Chondrocyte (in vitro differentiated cells): ENCODE measurements around the gene KRAS. TPM values are rescaled to one million over a fixed set of nuclear protein-coding genes. Genes with fewer than 3 reads are reported as not detected.

Experiments used
- DNase-seq: peaks from one replicate; pipeline ENCODE4 v3.0.0; 2021; ENCODE audit warnings: mixed read lengths, low spot score
- H3K27ac Mint-ChIP-seq: one replicate; pipeline ENCODE4 v1.8.0; 2021; ENCODE audit warnings: mild to moderate bottlenecking, moderate library complexity, mixed read lengths; ENCODE audit not compliant: unreplicated experiment
- H3K27me3 Mint-ChIP-seq: 2 replicates; pipeline ENCODE4 v1.8.0; 2021; ENCODE audit warnings: low read depth, mixed read lengths
- H3K36me3 Mint-ChIP-seq: 2 replicates; pipeline ENCODE4 v1.8.0; 2021; ENCODE audit warnings: low read depth, mixed read lengths
- H3K4me1 Mint-ChIP-seq: 2 replicates; pipeline ENCODE4 v1.8.0; 2021; ENCODE audit warnings: low read depth, mild to moderate bottlenecking, mixed read lengths
- H3K4me3 Mint-ChIP-seq: one replicate; pipeline ENCODE4 v1.8.0; 2021; ENCODE audit warnings: mild to moderate bottlenecking, moderate library complexity, mixed read lengths; ENCODE audit not compliant: unreplicated experiment
- H3K9me3 Mint-ChIP-seq: 2 replicates; pipeline ENCODE4 v1.8.0; 2021; ENCODE audit warnings: low read depth, mixed read lengths
- CTCF ChIP-seq: fragments of 200-600 bp; sonication (generic); IDR thresholded peaks from 2 replicates; pipeline ENCODE4 v1.5.0; 2021; ENCODE audit warnings: antibody characterized with exemption, mild to moderate bottlenecking, moderate library complexity
- total RNA-seq: library from RNA; stranded (reverse); gene quantifications from 3 replicates; pipeline ENCODE4 v1.2.1, GENCODE V29; 2021

KRAS gene
- total RNA-seq, 1 donor from 2014 or later: 31.7 TPM

GRCh38 chr12:25287610-25288009, 36.9 kb upstream of the KRAS start:
- Mint-ChIP-seq H3K36me3 (no peaks in the 10 kb centered on the region), H3K4me3 (no peak overlapping the region), H3K4me1 (peaks cover 22% of the 10 kb centered on the region), H3K27me3 (no peaks in the 10 kb centered on the region), H3K9me3 (peaks cover 14% of the 10 kb centered on the region), H3K27ac (peak overlapping the region; percentile 15)
- DNase-seq: no peak
- TF ChIP-seq CTCF: no peak

- no peaks in the 10 kb centered on the region for H3K36me3 Mint-ChIP-seq
- DNase-seq: no peak
- H3K4me1 Mint-ChIP-seq: peaks cover 22% of the 10 kb centered on the region
- TF ChIP-seq CTCF: no peak
- no peaks in the 10 kb centered on the region for H3K27me3 Mint-ChIP-seq
- H3K4me3 Mint-ChIP-seq: no peak overlapping the region
- H3K9me3 Mint-ChIP-seq: peaks cover 14% of the 10 kb centered on the region
- H3K27ac Mint-ChIP-seq: no peak overlapping the region
Measured at GRCh38 chr12:25286837-25287236, 36.1 kb upstream of the KRAS start.

- Mint-ChIP-seq H3K27me3 (no peaks in the 10 kb centered on the region), H3K4me1 (peaks cover 22% of the 10 kb centered on the region), H3K36me3 (no peaks in the 10 kb centered on the region), H3K9me3 (peaks cover 4% of the 10 kb centered on the region), H3K27ac (no peak overlapping the region), H3K4me3 (no peak overlapping the region)
- TF ChIP-seq CTCF: no peak
- no peak for DNase-seq
Measured at GRCh38 chr12:25284024-25284423, 33.3 kb upstream of the KRAS start.

GRCh38 chr12:25283006-25283405, 32.3 kb upstream of the KRAS start:
- no peaks in the 10 kb centered on the region for H3K36me3 Mint-ChIP-seq
- TF ChIP-seq CTCF: no peak
- no peak for DNase-seq
- H3K27ac Mint-ChIP-seq: no peak overlapping the region
- peaks cover 22% of the 10 kb centered on the region for H3K4me1 Mint-ChIP-seq
- H3K9me3 Mint-ChIP-seq: no peaks in the 10 kb centered on the region
- no peaks in the 10 kb centered on the region for H3K27me3 Mint-ChIP-seq
- no peak overlapping the region for H3K4me3 Mint-ChIP-seq

GRCh38 chr12:25280082-25280481, 29.4 kb upstream of the KRAS start:
- H3K4me3 Mint-ChIP-seq: no peak overlapping the region
- no peaks in the 10 kb centered on the region for H3K36me3 Mint-ChIP-seq
- no peak for TF ChIP-seq CTCF

More at GRCh38 chr12:25280082-25280481, 29.4 kb upstream of the KRAS start:
- no peak for DNase-seq
- no peak overlapping the region for H3K27ac Mint-ChIP-seq
- peaks cover 22% of the 10 kb centered on the region for H3K4me1 Mint-ChIP-seq
- H3K27me3 Mint-ChIP-seq: no peaks in the 10 kb centered on the region
- no peaks in the 10 kb centered on the region for H3K9me3 Mint-ChIP-seq
